CD14-positive monocyte (primary cell): ENCODE measurements around the gene S100A13. TPM values are rescaled to one million over a fixed set of nuclear protein-coding genes. Genes with fewer than 3 reads are reported as not detected.

Experiments
- DNase-seq, 3 donors: peaks; one replicate each; pipeline ENCODE4 v3.0.0-alpha.2; 2011 to 2022
- H2AFZ ChIP-seq: 2 replicates; pipeline ENCODE4 v1.6.0; 2012; ENCODE audit warnings: mild to moderate bottlenecking, low read depth, low read length, inconsistent platforms; ENCODE audit not compliant: insufficient read depth, poor library complexity, severe bottlenecking
- H3K27ac ChIP-seq, 2 donors: 1 replicate in 1 of 2; 2 replicates in 1 of 2; pipeline ENCODE4 v1.5.1; 2012 to 2013; ENCODE audit warnings: low read length in 2 of 2, control low read depth in 1 of 2, inconsistent platforms in 1 of 2, low read depth in 1 of 2, mild to moderate bottlenecking in 1 of 2
- H3K27me3 ChIP-seq, 2 donors: one replicate each; pipeline versions ENCODE4 v1.6.0 to v1.6.1; 2011 to 2013; ENCODE audit warnings: low read length in 2 of 2; ENCODE audit not compliant: control insufficient read depth in 2 of 2, insufficient read depth in 2 of 2
- H3K36me3 ChIP-seq, 2 donors: replicated peaks in 1 of 2; 1 replicate in 1 of 2; 2 replicates in 1 of 2; pipeline versions ENCODE4 v1.5.1 to v1.6.1; 2012 to 2013; ENCODE audit warnings: low read length in 2 of 2, control low read depth in 1 of 2, inconsistent platforms in 1 of 2, mild to moderate bottlenecking in 1 of 2; ENCODE audit not compliant: insufficient read depth in 2 of 2, control insufficient read depth in 1 of 2
- H3K4me1 ChIP-seq, 2 donors: 1 replicate in 1 of 2; 2 replicates in 1 of 2; pipeline versions ENCODE4 v1.5.1 to v1.6.1; 2012 to 2013; ENCODE audit warnings: low read length in 2 of 2, control low read depth in 1 of 2, inconsistent platforms in 1 of 2, mild to moderate bottlenecking in 1 of 2, moderate library complexity in 1 of 2; ENCODE audit not compliant: insufficient read depth in 2 of 2, control insufficient read depth in 1 of 2
- H3K4me2 ChIP-seq: replicated peaks from 2 replicates; pipeline ENCODE3; 2012; ENCODE audit warnings: low read length, moderate library complexity, mild to moderate bottlenecking; ENCODE audit not compliant: poor library complexity, severe bottlenecking; ENCODE audit errors: extremely low read depth
- H3K4me3 ChIP-seq, 3 experiments: fragments of 200-600 bp in 1 of 3; sonication (generic) in 1 of 3; replicated peaks in 1 of 3; 1 replicate in 2 of 3; 2 replicates in 1 of 3; pipeline ENCODE4 v1.5.1; 2011 to 2013; ENCODE audit warnings: low read length in 3 of 3, mild to moderate bottlenecking in 3 of 3, control low read depth in 2 of 3, low read depth in 2 of 3, inconsistent platforms in 1 of 3, moderate library complexity in 1 of 3
- H3K79me2 ChIP-seq: 2 replicates; pipeline ENCODE4 v1.6.0; 2012; ENCODE audit warnings: mild to moderate bottlenecking, control low read depth, inconsistent platforms, low read length, moderate library complexity; ENCODE audit not compliant: insufficient read depth
- H3K9ac ChIP-seq: 2 replicates; pipeline ENCODE4 v1.6.0; 2017; ENCODE audit warnings: low read length, mild to moderate bottlenecking; ENCODE audit not compliant: insufficient read depth, poor library complexity, severe bottlenecking
- H3K9me3 ChIP-seq, 2 donors: replicated peaks in 1 of 2; 1 replicate in 1 of 2; 2 replicates in 1 of 2; pipeline versions ENCODE4 v1.5.1 to v1.6.1; 2012 to 2013; ENCODE audit warnings: low read length in 2 of 2, control low read depth in 1 of 2; ENCODE audit not compliant: control insufficient read depth in 1 of 2, insufficient read depth in 1 of 2
- H4K20me1 ChIP-seq: 2 replicates; pipeline ENCODE4 v1.6.0; 2012; ENCODE audit warnings: mild to moderate bottlenecking, low read length, control low read depth, moderate library complexity; ENCODE audit not compliant: insufficient read depth
- H3K27ac Mint-ChIP-seq, 7 donors: one replicate each; pipeline ENCODE4 v1.8.0; 2020; ENCODE audit warnings: mild to moderate bottlenecking in 7 of 7, mixed read lengths in 7 of 7, moderate library complexity in 6 of 7, inconsistent platforms in 2 of 7
- H3K27me3 Mint-ChIP-seq, 3 donors: one replicate each; pipeline ENCODE4 v1.8.0; 2021 to 2022; ENCODE audit warnings: low read depth in 3 of 3, mild to moderate bottlenecking in 3 of 3, mixed read lengths in 3 of 3, moderate library complexity in 3 of 3, inconsistent platforms in 1 of 3
- H3K36me3 Mint-ChIP-seq, 2 donors: one replicate each; pipeline ENCODE4 v1.8.0; 2020; ENCODE audit warnings: mixed read lengths in 2 of 2, inconsistent platforms in 1 of 2, mild to moderate bottlenecking in 1 of 2
- H3K4me1 Mint-ChIP-seq: one replicate; pipeline ENCODE4 v1.8.0; 2020; ENCODE audit warnings: mild to moderate bottlenecking, mixed read lengths
- H3K4me3 Mint-ChIP-seq, 2 donors: one replicate each; pipeline ENCODE4 v1.8.0; 2020; ENCODE audit warnings: mild to moderate bottlenecking in 2 of 2, mixed read lengths in 2 of 2, moderate library complexity in 1 of 2
- H3K9me3 Mint-ChIP-seq, 7 donors: one replicate each; pipeline ENCODE4 v1.8.0; 2020 to 2022; ENCODE audit warnings: mixed read lengths in 7 of 7, mild to moderate bottlenecking in 6 of 7, moderate library complexity in 6 of 7, inconsistent platforms in 2 of 7
- CTCF ChIP-seq: fragments of 200-600 bp; IDR thresholded peaks from one replicate; pipeline ENCODE4 v1.8.0; 2022; ENCODE audit warnings: antibody characterized with exemption, mild to moderate bottlenecking
- WGBS: methylation state at CpG from one replicate; pipeline ENCODE4 v1.1.5; 2013; ENCODE audit warnings: missing lambda C conversion rate; ENCODE audit not compliant: insufficient coverage; 5-methylcytosine and 5-hydroxymethylcytosine counted together
- intact Hi-C, 2 donors: fragments of 100-400 bp; cut with micrococcal nuclease; formaldehyde crosslinking; loops; one replicate each; pipeline versions ENCODE4 v1.15.0 to v1.15.1; 2023
- polyA plus RNA-seq, 3 donors: library from polyadenylated mRNA; depleted of rRNA in 1 of 3; unstranded in 2 of 3; stranded (reverse) in 1 of 3; fragments of 300-500 nt in 2 of 3; fragments of >200 nt in 1 of 3; fragmentation: Illumina TruSeq in 2 of 3; gene quantifications; 1 replicate in 2 of 3; 2 replicates in 1 of 3; pipeline ENCODE4 v1.2.3, GENCODE V29; 2012 to 2021

S100A13 gene
- polyA plus RNA-seq, 3 donors = 2.5 to 13.9 (median 2.6) TPM

- Mint-ChIP-seq H3K4me1 (peaks cover 57% of the 10 kb centered on the region), H3K4me3 (no peak overlapping the region), H3K9me3 (no peaks in the 10 kb centered on the region), H3K36me3 (peaks cover 0 to 4% of the 10 kb centered on the region in 2 donors), H3K27ac (peak overlapping the region in 1 of 7 donors; percentile 71), H3K27me3 (peaks cover 11 to 16% (median 14%) of the 10 kb centered on the region in 3 donors)
- H3K4me3 ChIP-seq = no peak overlapping the region
- H2AFZ ChIP-seq = no peak overlapping the region
- no peak overlapping the region for H3K9ac ChIP-seq
- no peaks in the 10 kb centered on the region for H3K9me3 ChIP-seq
- 49% methylated on average over 3 of the region's 6 CpGs for WGBS
- no peak for DNase-seq
- H4K20me1 ChIP-seq = no peaks in the 10 kb centered on the region
- peaks cover 0 to 3% of the 10 kb centered on the region in 2 donors for H3K27me3 ChIP-seq
- intact Hi-C loops = loop anchor here in 1 of 2 donors (10.0 kb wide), 1 partner anchor 54 kb away; no protein-coding TSS in a partner anchor
- H3K79me2 ChIP-seq = no peaks in the 10 kb centered on the region
- TF ChIP-seq CTCF = no peak
- peaks cover 33 to 50% of the 10 kb centered on the region in 2 donors for H3K4me1 ChIP-seq
- no peaks in the 10 kb centered on the region for H3K36me3 ChIP-seq
- H3K4me2 ChIP-seq = no peak overlapping the region
- no peak overlapping the region for H3K27ac ChIP-seq
Measured at GRCh38 chr1:153628638-153629342, 1.5 kb upstream of the S100A13 start.

GRCh38 chr1:153627715-153628626, 666 bp upstream of the S100A13 start, which contains the start of gene S100A1:
Gene S100A1 (plus strand): TSS chr1:153628434. CDS start chr1:153630522, 2,088 bp downstream.
- no peaks in the 10 kb centered on the region for H4K20me1 ChIP-seq
- H3K9ac ChIP-seq = peak within 1 kb of the TSS; percentile 13
- H3K27ac Mint-ChIP-seq = peak within 1 kb of the TSS in 3 of 7 donors; percentile 21 to 71 (median 36)
- H3K36me3 Mint-ChIP-seq = peaks cover 0 to 4% of the 10 kb centered on the region in 2 donors
- H3K27ac ChIP-seq = no peak within 1 kb of the TSS
- DNase-seq = no peak
- H3K9me3 Mint-ChIP-seq = no peaks in the 10 kb centered on the region
- peaks cover 0 to 3% of the 10 kb centered on the region in 2 donors for H3K27me3 ChIP-seq
- intact Hi-C loops = loop anchor here in 1 of 2 donors (10.0 kb wide), 1 partner anchor 53 kb away; no protein-coding TSS in a partner anchor
- no peaks in the 10 kb centered on the region for H3K9me3 ChIP-seq
- TF ChIP-seq CTCF = peak; percentile 58
- peak within 1 kb of the TSS in 2 of 3 experiments; percentile 6 to 54 for H3K4me3 ChIP-seq
- no peaks in the 10 kb centered on the region for H3K36me3 ChIP-seq
- peak within 1 kb of the TSS; percentile 59 for H3K4me2 ChIP-seq
- H3K4me1 Mint-ChIP-seq = peaks cover 58% of the 10 kb centered on the region
- WGBS = 95% methylated on average over 4 of the region's 10 CpGs
- peaks cover 11 to 16% (median 14%) of the 10 kb centered on the region in 3 donors for H3K27me3 Mint-ChIP-seq
- H3K4me1 ChIP-seq = peaks cover 35 to 51% of the 10 kb centered on the region in 2 donors
- H3K4me3 Mint-ChIP-seq = peak within 1 kb of the TSS; percentile 50 to 87
- peak within 1 kb of the TSS; percentile 70 for H2AFZ ChIP-seq
- no peaks in the 10 kb centered on the region for H3K79me2 ChIP-seq
